H1 (cell line): ENCODE data around the gene ITPK1. TPM values are rescaled to one million over a fixed set of nuclear protein-coding genes. Genes with fewer than 3 reads are reported as not detected.

Experiments used
- CTCF ChIA-PET: fragments of 300-600 bp; sonication (Branson Sonifier 250); formaldehyde crosslinking; loops from one replicate; lab custom pipeline; 2021; ENCODE audit not compliant: partially characterized antibody; lab: Charles Lee
- POLR2A ChIA-PET: fragments of 300-600 bp; sonication (Branson Sonifier 250); formaldehyde crosslinking; loops from one replicate; lab custom pipeline; 2021; ENCODE audit warnings: inconsistent platforms; ENCODE audit not compliant: partially characterized antibody; lab: Charles Lee
- DNase-seq, 2 experiments: peaks; one replicate each; pipeline versions ENCODE4 v3.0.0 to v3.0.0-alpha.2; 2010 to 2022; ENCODE audit warnings: low spot score in 2 of 2, low read depth in 1 of 2, mixed read lengths in 1 of 2
- FAIRE-seq: peaks from 2 replicates; lab custom pipeline; 2011; peaks lifted over from hg19 to GRCh38; lab: Jason Lieb, UNC
- H2AFZ ChIP-seq: 2 replicates; pipeline ENCODE4 v1.8.1; 2012; ENCODE audit warnings: low read length, inconsistent platforms
- H2AK5ac ChIP-seq: 2 replicates; pipeline ENCODE4 v1.6.1; 2013; ENCODE audit warnings: low read depth, low read length
- H2BK120ac ChIP-seq: replicated peaks from 2 replicates; pipeline ENCODE3; 2013; ENCODE audit warnings: low read depth, low read length, inconsistent platforms
- H2BK12ac ChIP-seq: 2 replicates; pipeline ENCODE4 v1.6.1; 2013; ENCODE audit warnings: low read depth, low read length
- H2BK15ac ChIP-seq: 2 replicates; pipeline ENCODE4 v1.6.1; 2013; ENCODE audit warnings: low read length
- H2BK20ac ChIP-seq: 2 replicates; pipeline ENCODE4 v1.6.1; 2013; ENCODE audit warnings: low read length
- H2BK5ac ChIP-seq: 2 replicates; pipeline ENCODE4 v1.6.1; 2013; ENCODE audit warnings: low read depth, low read length
- H3K14ac ChIP-seq: 2 replicates; pipeline ENCODE4 v1.6.1; 2013; ENCODE audit warnings: inconsistent platforms; ENCODE audit not compliant: insufficient read length
- H3K18ac ChIP-seq: 2 replicates; pipeline ENCODE4 v1.6.1; 2013; ENCODE audit warnings: low read length; ENCODE audit errors: extremely low read depth
- H3K23ac ChIP-seq: 2 replicates; pipeline ENCODE4 v1.6.1; 2013; ENCODE audit warnings: inconsistent platforms; ENCODE audit not compliant: insufficient read length
- H3K23me2 ChIP-seq: 2 replicates; pipeline ENCODE4 v1.6.1; 2013; ENCODE audit warnings: low read depth, low read length
- H3K27ac ChIP-seq: 2 replicates; pipeline ENCODE4 v1.6.1; 2011; ENCODE audit warnings: low read depth, low read length, inconsistent platforms
- H3K27me3 ChIP-seq, 4 experiments: replicated peaks in 1 of 4; 1 replicate in 1 of 4; 2 replicates in 3 of 4; pipeline versions ENCODE4 v1.6.1 to v1.8.1; 2011 to 2013; ENCODE audit warnings: low read length in 3 of 4, mild to moderate bottlenecking in 3 of 4, inconsistent platforms in 2 of 4, mixed read lengths in 2 of 4, moderate library complexity in 1 of 4; ENCODE audit not compliant: control insufficient read depth in 3 of 4, insufficient read depth in 3 of 4; ENCODE audit errors: extremely low read depth in 1 of 4
- H3K36me3 ChIP-seq, 4 experiments: 2 replicates each; pipeline versions ENCODE4 v1.6.1 to v1.8.1; 2011 to 2013; ENCODE audit warnings: mild to moderate bottlenecking in 4 of 4, low read length in 3 of 4, moderate library complexity in 2 of 4, control low read depth in 1 of 4, inconsistent platforms in 1 of 4; ENCODE audit not compliant: insufficient read depth in 4 of 4, control insufficient read depth in 2 of 4
- H3K4ac ChIP-seq: replicated peaks from 2 replicates; pipeline ENCODE3; 2013; ENCODE audit warnings: low read length, low read depth, mixed read lengths, inconsistent platforms; ENCODE audit not compliant: insufficient read length
- H3K4me1 ChIP-seq, 4 experiments: replicated peaks in 1 of 4; 1 replicate in 1 of 4; 2 replicates in 3 of 4; pipeline versions ENCODE4 v1.6.1 to v1.8.1; 2011 to 2013; ENCODE audit warnings: low read length in 3 of 4, inconsistent platforms in 2 of 4, mixed read lengths in 1 of 4; ENCODE audit not compliant: insufficient read depth in 4 of 4, control insufficient read depth in 3 of 4
- H3K4me2 ChIP-seq, 2 experiments: 2 replicates each; pipeline versions ENCODE4 v1.6.1 to v1.8.1; 2011 to 2013; ENCODE audit warnings: low read depth in 2 of 2, low read length in 2 of 2, control low read depth in 1 of 2, inconsistent platforms in 1 of 2, mild to moderate bottlenecking in 1 of 2; ENCODE audit not compliant: insufficient read depth in 1 of 2
- H3K4me3 ChIP-seq, 4 experiments: fragments of 200-600, 300-600 bp in 1 of 4; sonication (generic), shearing (Covaris generic), sonication (Bioruptor Twin) in 1 of 4; 2 replicates each; pipeline versions ENCODE4 v1.5.1 to v1.8.1; 2011 to 2016; ENCODE audit warnings: low read length in 4 of 4, low read depth in 3 of 4, control low read depth in 2 of 4, inconsistent platforms in 2 of 4, mild to moderate bottlenecking in 2 of 4, mixed read lengths in 1 of 4, moderate library complexity in 1 of 4; ENCODE audit not compliant: insufficient read depth in 2 of 4; ENCODE audit errors: extremely low read depth in 1 of 4
- H3K56ac ChIP-seq: replicated peaks from 2 replicates; pipeline ENCODE3; 2013; ENCODE audit warnings: low read depth, mild to moderate bottlenecking, mixed read lengths, low read length, inconsistent platforms; ENCODE audit not compliant: insufficient read length
- H3K79me1 ChIP-seq: 2 replicates; pipeline ENCODE4 v1.6.1; 2013; ENCODE audit warnings: low read depth, low read length, control low read depth
- H3K79me2 ChIP-seq, 2 experiments: 2 replicates each; pipeline versions ENCODE4 v1.6.1 to v1.8.1; 2012 to 2013; ENCODE audit warnings: low read length in 2 of 2, mild to moderate bottlenecking in 2 of 2, inconsistent platforms in 1 of 2; ENCODE audit not compliant: insufficient read depth in 2 of 2, control insufficient read depth in 1 of 2
- H3K9ac ChIP-seq, 4 experiments: replicated peaks in 1 of 4; 1 replicate in 1 of 4; 2 replicates in 3 of 4; pipeline versions ENCODE4 v1.6.1 to v1.8.1; 2011 to 2013; ENCODE audit warnings: low read depth in 3 of 4, low read length in 3 of 4, control low read depth in 2 of 4, mild to moderate bottlenecking in 2 of 4, moderate library complexity in 2 of 4, inconsistent platforms in 1 of 4; ENCODE audit errors: extremely low read depth in 1 of 4
- H3K9me3 ChIP-seq, 2 experiments: 2 replicates each; pipeline versions ENCODE4 v1.6.1 to v1.8.1; 2012 to 2013; ENCODE audit warnings: mild to moderate bottlenecking in 2 of 2, moderate library complexity in 2 of 2, control low read depth in 1 of 2, inconsistent platforms in 1 of 2, low read depth in 1 of 2, low read length in 1 of 2, mixed read lengths in 1 of 2; ENCODE audit not compliant: insufficient read depth in 2 of 2
- H4K20me1 ChIP-seq, 2 experiments: replicated peaks in 1 of 2; 2 replicates each; pipeline versions ENCODE3 to v1.8.1; 2011 to 2013; ENCODE audit warnings: inconsistent platforms in 2 of 2, low read length in 2 of 2, mild to moderate bottlenecking in 1 of 2; ENCODE audit not compliant: insufficient read depth in 2 of 2, control insufficient read depth in 1 of 2
- H4K5ac ChIP-seq: 2 replicates; pipeline ENCODE4 v1.6.1; 2013; ENCODE audit warnings: low read length, low read depth, mixed read lengths, inconsistent platforms; ENCODE audit not compliant: insufficient read length
- H4K8ac ChIP-seq: 2 replicates; pipeline ENCODE4 v1.8.0; 2013; ENCODE audit warnings: mild to moderate bottlenecking, moderate library complexity, low read length, inconsistent platforms; ENCODE audit not compliant: insufficient read depth; ENCODE audit errors: extremely low read depth
- H4K91ac ChIP-seq: replicated peaks from 2 replicates; pipeline ENCODE3; 2013; ENCODE audit warnings: low read length, mixed read lengths, inconsistent platforms; ENCODE audit not compliant: insufficient read length
- ATF2 ChIP-seq: IDR thresholded peaks from 2 replicates; pipeline ENCODE4 v1.6.1; 2012; ENCODE audit warnings: low read length, inconsistent platforms
- CEBPB ChIP-seq: IDR thresholded peaks from 2 replicates; pipeline ENCODE4 v1.6.1; 2012; ENCODE audit warnings: low read depth, low read length
- CHD1 ChIP-seq: IDR thresholded peaks from 2 replicates; pipeline ENCODE4 v1.6.1; 2012; ENCODE audit warnings: low read depth, low read length, improper control_type of control experiment
- CREB1 ChIP-seq: IDR thresholded peaks from 2 replicates; pipeline ENCODE4 v1.6.1; 2012; ENCODE audit warnings: inconsistent platforms
- EGR1 ChIP-seq: IDR thresholded peaks from 2 replicates; pipeline ENCODE4 v1.6.1; 2011; ENCODE audit warnings: low read depth, low read length, borderline replicate concordance
- NANOG ChIP-seq: IDR thresholded peaks from 2 replicates; pipeline ENCODE4 v1.6.1; 2011; ENCODE audit warnings: low read length, low read depth, mild to moderate bottlenecking, inconsistent platforms; ENCODE audit not compliant: insufficient read depth, poor library complexity, severe bottlenecking
- NRF1 ChIP-seq: IDR thresholded peaks from 2 replicates; pipeline ENCODE4 v1.6.1; 2011; ENCODE audit warnings: mild to moderate bottlenecking, low read depth, low read length, improper control_type of control experiment
- SAP30 ChIP-seq: fragments of 300-600 bp; sonication (generic); IDR thresholded peaks from 2 replicates; pipeline ENCODE4 v1.7.1; 2012; ENCODE audit warnings: low read length, moderate library complexity, mild to moderate bottlenecking, inconsistent platforms; ENCODE audit not compliant: insufficient read depth, insufficient replicate concordance
- SIRT6 ChIP-seq: IDR thresholded peaks from one replicate; pipeline ENCODE4 v1.7.1; 2012; ENCODE audit warnings: low read length, inconsistent platforms
- SRF ChIP-seq: IDR thresholded peaks from 2 replicates; pipeline ENCODE4 v1.6.1; 2011; ENCODE audit warnings: mild to moderate bottlenecking, low read depth, low read length, moderate library complexity
- TBP ChIP-seq: IDR thresholded peaks from 2 replicates; pipeline ENCODE4 v1.6.1; 2011; ENCODE audit warnings: low read depth, low read length, improper control_type of control experiment
- YY1 ChIP-seq: IDR thresholded peaks from 2 replicates; pipeline ENCODE4 v1.6.1; 2011; ENCODE audit warnings: low read depth, mild to moderate bottlenecking, low read length
- WGBS, 2 experiments: shearing (Covaris generic) in 1 of 2; methylation state at CpG; one replicate each; pipeline versions ENCODE4 v1.1.6 to v1.1.7; 2013 to 2015; ENCODE audit warnings: low lambda C conversion rate in 2 of 2, mixed read lengths in 2 of 2, inconsistent platforms in 1 of 2, low coverage in 1 of 2, missing lambda C conversion rate in 1 of 2; ENCODE audit not compliant: insufficient replicate concordance in 2 of 2, insufficient coverage in 1 of 2, insufficient read length in 1 of 2; ENCODE audit errors: extremely low coverage in 1 of 2, missing lambda C conversion rate in 1 of 2; 5-methylcytosine and 5-hydroxymethylcytosine counted together
- polyA plus RNA-seq, 7 experiments: library from polyadenylated mRNA; depleted of rRNA in 3 of 7; stranded (reverse) in 5 of 7; unstranded in 2 of 7; fragments of >200 nt in 5 of 7; fragments of 200-250 nt in 2 of 7; gene quantifications; 1 replicate in 5 of 7; 2 replicates in 1 of 7; 4 replicates in 1 of 7; pipeline versions ENCODE4 v1.2.1 to v1.2.3, GENCODE V29; 2011 to 2013; ENCODE audit warnings: missing spikeins in 2 of 7, mixed read lengths in 2 of 7
- total RNA-seq: library from RNA; stranded (reverse); fragmentation: NEBNext Ultra II Directional; extraction: Animal tissue kit (Norgen Biotek cat#: 25700); gene quantifications from 2 replicates; pipeline ENCODE4 v1.2.1, GENCODE V29; 2021
- TF ChIP-seq, protein P1 (sequence below): IDR thresholded peaks from 2 replicates; pipeline ENCODE4 v1.6.1; 2011; ENCODE audit warnings: low read depth, mild to moderate bottlenecking, low read length; ENCODE audit not compliant: insufficient read depth

ITPK1 gene
- total and polyA plus RNA-seq, 2 of the 8 experiments (the other 6 are each of a cell fraction or from before 2014, with no cell fraction given): 108 to 143 TPM

DNA sequence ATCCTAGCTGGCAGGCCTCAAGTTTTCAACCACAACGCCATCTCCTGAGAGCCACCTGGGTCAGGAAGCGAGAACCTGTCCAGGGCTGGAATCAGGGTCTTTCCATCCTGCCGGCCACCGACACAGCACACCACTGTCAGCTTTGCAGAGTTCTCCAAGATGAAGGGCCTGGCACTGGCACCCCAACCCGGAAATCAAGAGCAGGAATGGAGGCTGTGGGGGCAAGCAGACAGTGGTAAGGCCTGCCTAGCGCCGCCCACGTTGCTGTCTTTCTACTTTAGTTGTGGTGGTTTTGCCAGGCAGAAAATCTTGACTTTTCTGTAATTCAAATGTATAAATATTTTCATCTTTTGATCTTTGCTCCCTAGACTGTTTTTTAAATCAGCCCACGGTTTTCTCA is 90.7 kb downstream of the ITPK1 start:
- Histone ChIP-seq H2AFZ (no peak overlapping the region), H2BK15ac (no peak overlapping the region), H2AK5ac (no peak overlapping the region), H3K27me3 (no peaks in the 10 kb centered on the region), H4K8ac (no peak overlapping the region), H2BK20ac (no peak overlapping the region), H4K5ac (no peak overlapping the region), H3K9me3 (no peaks in the 10 kb centered on the region), H3K9ac (no peak overlapping the region), H3K36me3 (no peaks in the 10 kb centered on the region), H3K18ac (no peak overlapping the region), H3K79me2 (peaks cover 0 to 86% of the 10 kb centered on the region in 2 experiments; a peak in 2 of 4 replicates), H3K56ac (no peak overlapping the region), H3K4me3 (no peak overlapping the region), H4K20me1 (peaks cover 17 to 20% of the 10 kb centered on the region in 2 experiments), H2BK12ac (no peak overlapping the region), H2BK5ac (no peak overlapping the region), H3K23ac (no peak overlapping the region), H3K27ac (no peak overlapping the region), H3K79me1 (peaks cover 34% of the 10 kb centered on the region; the same call in 1 of the 2 replicates), H4K91ac (no peak overlapping the region), H3K4me1 (peaks cover 4 to 21% (median 12%) of the 10 kb centered on the region in 4 experiments), H3K23me2 (no peaks in the 10 kb centered on the region), H3K14ac (no peak overlapping the region), H2BK120ac (no peak overlapping the region), H3K4ac (no peak overlapping the region), H3K4me2 (no peak overlapping the region)
- FAIRE-seq (no peak), DNase-seq (no peak)
- 89% methylated on average over 9 of the region's 9 CpGs; no CpG with 5 or more reads in 1 of the 2 experiments for WGBS, 2 experiments
- ChIA-PET CTCF (interaction anchor here (1.1 to 8.8 kb wide), 4 partner anchors 9 to 52 kb away, joined by 3 to 71 read pairs (median 4); no protein-coding TSS in a partner anchor), POLR2A (interaction anchor here (1.9 kb wide), 1 partner anchor 12 kb away, joined by 4 read pairs; no protein-coding TSS in a partner anchor)
- no peak for TF ChIP-seq ATF2
- TF ChIP-seq CREB1: no peak
- TF ChIP-seq CHD1: no peak
- no peak for TF ChIP-seq CEBPB
- no peak for TF ChIP-seq TBP
- no peak for TF ChIP-seq NANOG
- TF ChIP-seq, protein P1, sequence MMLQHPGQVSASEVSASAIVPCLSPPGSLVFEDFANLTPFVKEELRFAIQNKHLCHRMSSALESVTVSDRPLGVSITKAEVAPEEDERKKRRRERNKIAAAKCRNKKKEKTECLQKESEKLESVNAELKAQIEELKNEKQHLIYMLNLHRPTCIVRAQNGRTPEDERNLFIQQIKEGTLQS: no peak
- no peak for TF ChIP-seq EGR1
- TF ChIP-seq NRF1: no peak
- TF ChIP-seq SRF: no peak
- TF ChIP-seq YY1: no peak
- no peak for TF ChIP-seq SAP30
- TF ChIP-seq SIRT6: no peak
